HuH-7 (cell line): Measurements from ENCODE around the gene GAMT.

ENCODE experiments used
- DNase-seq: peaks from one replicate; pipeline ENCODE4 v3.0.0; 2011; ENCODE audit warnings: low spot score

Gene GAMT

GRCh38 chr19:1384085-1384462 lies 17.3 kb downstream of the GAMT start:
- DNase-seq = no peak

- peak; percentile 72 for DNase-seq
Measured at GRCh38 chr19:1383312-1384084, 17.8 kb downstream of the GAMT start, which contains the start of gene NDUFS7. Gene NDUFS7 (plus strand): TSS chr19:1383907. CDS start chr19:1383927, 20 bp downstream.

- no peak for DNase-seq
Measured at GRCh38 chr19:1383017-1383311, 18.4 kb downstream of the GAMT start.

- DNase-seq = no peak
Measured at GRCh38 chr19:1382250-1382649, 19.1 kb downstream of the GAMT start.

- DNase-seq = no peak
Measured at GRCh38 chr19:1379961-1380489, 21.3 kb downstream of the GAMT start.

- no peak for DNase-seq
Measured at GRCh38 chr19:1379126-1379905, 22.0 kb downstream of the GAMT start.

- no peak for DNase-seq
Measured at GRCh38 chr19:1377965-1378785, 23.2 kb downstream of the GAMT start.

- no peak for DNase-seq
Measured at GRCh38 chr19:1377176-1377964, 24.0 kb downstream of the GAMT start.

- DNase-seq = no peak
Measured at GRCh38 chr19:1376415-1376805, 24.9 kb downstream of the GAMT start.

GRCh38 chr19:1374250-1374577 lies 27.1 kb downstream of the GAMT start:
- no peak for DNase-seq

GRCh38 chr19:1373534-1374249 lies 27.6 kb downstream of the GAMT start:
- DNase-seq = no peak

GRCh38 chr19:1373042-1373533 lies 28.3 kb downstream of the GAMT start:
- DNase-seq = no peak

- DNase-seq = no peak
Measured at GRCh38 chr19:1370579-1371361, 30.6 kb downstream of the GAMT start.

GRCh38 chr19:1369214-1369805 lies 32.0 kb downstream of the GAMT start:
- no peak for DNase-seq

GRCh38 chr19:1366899-1367870 lies 34.2 kb downstream of the GAMT start:
- DNase-seq = no peak

GRCh38 chr19:1366296-1366695 lies 35.0 kb downstream of the GAMT start:
- DNase-seq = no peak

GRCh38 chr19:1365319-1366269 lies 35.7 kb downstream of the GAMT start:
- no peak for DNase-seq
